ENCODE results near the gene AUTS2. TPM values are rescaled to one million over a fixed set of nuclear protein-coding genes. Genes with fewer than 3 reads are reported as not detected.

The AUTS2 gene
- total RNA-seq, 1 experiment from 2014 or later, result 42.1 TPM

GRCh38 chr7:69981646-69982045 lies 383.4 kb downstream of the AUTS2 start:
- ChIA-PET CTCF (no interaction called here), POLR2A (ENCODE audit: low non-redundant PET) (interaction anchor here (0.5 to 0.7 kb wide), 2 partner anchors 11 to 14 kb away, joined by 3 read pairs; no protein-coding TSS in a partner anchor)
- peaks cover 18% of the 10 kb centered on the region for H3K4me1 ChIP-seq (ENCODE audit: insufficient read depth, low read length, poor library complexity, severe bottlenecking)
- TF ChIP-seq EZH2 (IDR thresholded peaks at IDR 0.05; ENCODE audit: borderline replicate concordance, low read depth, low read length, poor library complexity, severe bottlenecking) (no peak), CTCF (conservative IDR thresholded peaks at IDR 0.05; ENCODE audit: low read depth, low read length) (no peak)
- H3K27me3 ChIP-seq (replicated peaks; ENCODE audit: insufficient read depth, low read depth, low read length, poor library complexity), result no peaks in the 10 kb centered on the region
- H3K9me3 ChIP-seq (ENCODE audit: low read depth, low read length, poor library complexity, severe bottlenecking), result peaks cover 8% of the 10 kb centered on the region
- no peak overlapping the region for H3K4me3 ChIP-seq (ENCODE audit: low read depth, low read length, poor library complexity, severe bottlenecking)
- no peak for DNase-seq (ENCODE audit: low spot score)
- no peak overlapping the region for H3K27ac ChIP-seq (ENCODE audit: low read depth, low read length, poor library complexity, severe bottlenecking)
- no TSS peak for BruUV-seq (replicated peaks)
- no peaks in the 10 kb centered on the region for H3K36me3 ChIP-seq (ENCODE audit: insufficient read depth, low read length, poor library complexity, severe bottlenecking)
- intact Hi-C loops (cut with micrococcal nuclease; ENCODE audit: unreplicated experiment), result no loop called here

GRCh38 chr7:69982197-69982596 lies 383.9 kb downstream of the AUTS2 start:
- Histone ChIP-seq H3K9me3 (ENCODE audit: low read depth, low read length, poor library complexity, severe bottlenecking) (peaks cover 3% of the 10 kb centered on the region), H3K27me3 (replicated peaks; ENCODE audit: insufficient read depth, low read depth, low read length, poor library complexity) (no peaks in the 10 kb centered on the region), H3K27ac (ENCODE audit: low read depth, low read length, poor library complexity, severe bottlenecking) (no peak overlapping the region), H3K4me3 (ENCODE audit: low read depth, low read length, poor library complexity, severe bottlenecking) (no peak overlapping the region), H3K4me1 (ENCODE audit: insufficient read depth, low read length, poor library complexity, severe bottlenecking) (peaks cover 18% of the 10 kb centered on the region), H3K36me3 (ENCODE audit: insufficient read depth, low read length, poor library complexity, severe bottlenecking) (no peaks in the 10 kb centered on the region)
- DNase-seq (ENCODE audit: low spot score), result peak; percentile 64
- TF ChIP-seq CTCF (conservative IDR thresholded peaks at IDR 0.05; ENCODE audit: low read depth, low read length), result no peak
- TF ChIP-seq EZH2 (IDR thresholded peaks at IDR 0.05; ENCODE audit: borderline replicate concordance, low read depth, low read length, poor library complexity, severe bottlenecking), result no peak
- no TSS peak for BruUV-seq (replicated peaks)
- POLR2A ChIA-PET (ENCODE audit: low non-redundant PET), result interaction anchor here (0.5 to 0.7 kb wide), 2 partner anchors 11 to 13 kb away, joined by 3 read pairs; no protein-coding TSS in a partner anchor
- CTCF ChIA-PET, result no interaction called here
- intact Hi-C loops (cut with micrococcal nuclease; ENCODE audit: unreplicated experiment), result no loop called here

- no peak overlapping the region for H3K27ac ChIP-seq (ENCODE audit: low read depth, low read length, poor library complexity, severe bottlenecking)
- no peak for DNase-seq (ENCODE audit: low spot score)
- TF ChIP-seq CTCF (conservative IDR thresholded peaks at IDR 0.05; ENCODE audit: low read depth, low read length) (no peak), EZH2 (IDR thresholded peaks at IDR 0.05; ENCODE audit: borderline replicate concordance, low read depth, low read length, poor library complexity, severe bottlenecking) (no peak)
- H3K27me3 ChIP-seq (replicated peaks; ENCODE audit: insufficient read depth, low read depth, low read length, poor library complexity), result no peaks in the 10 kb centered on the region
- CTCF ChIA-PET, result no interaction called here
- H3K4me3 ChIP-seq (ENCODE audit: low read depth, low read length, poor library complexity, severe bottlenecking), result no peak overlapping the region
- H3K4me1 ChIP-seq (ENCODE audit: insufficient read depth, low read length, poor library complexity, severe bottlenecking), result peaks cover 11% of the 10 kb centered on the region
- POLR2A ChIA-PET (ENCODE audit: low non-redundant PET), result no interaction called here
- intact Hi-C loops (cut with micrococcal nuclease; ENCODE audit: unreplicated experiment), result no loop called here
- no TSS peak for BruUV-seq (replicated peaks)
- H3K9me3 ChIP-seq (ENCODE audit: low read depth, low read length, poor library complexity, severe bottlenecking), result no peaks in the 10 kb centered on the region
- H3K36me3 ChIP-seq (ENCODE audit: insufficient read depth, low read length, poor library complexity, severe bottlenecking), result no peaks in the 10 kb centered on the region
Measured at GRCh38 chr7:69989551-69989950, 391.3 kb downstream of the AUTS2 start.

Data from A673 (cell line).